HG02571 (cell line): Measurements from ENCODE around the gene C1QA.
"Not testable (repeated sequence)": the region's sequence is repeated elsewhere in the genome, so short reads cannot be mapped to it uniquely, and the experiment has no call there.

Experiments used
- ATAC-seq: cut with Tn5 transposase; IDR thresholded peaks from one replicate; pipeline ENCODE4 v1.9.1; 2021; ENCODE audit warnings: mild to moderate bottlenecking, moderate library complexity; ENCODE audit not compliant: unreplicated experiment

The C1QA gene

GRCh38 chr1:22639286-22639685, 2.9 kb downstream of the C1QA start:
- no peak for ATAC-seq

- no peak for ATAC-seq
Observed at GRCh38 chr1:22641247-22641646, 4.8 kb downstream of the C1QA start.

GRCh38 chr1:22641906-22642636, 5.6 kb downstream of the C1QA start:
- ATAC-seq = no peak

GRCh38 chr1:22643381-22643780, 7.0 kb downstream of the C1QA start, which contains the start of gene C1QC:
C1QC (plus strand) TSS chr1:22643633; CDS start chr1:22644024, 391 bp downstream.
- ATAC-seq = no peak

GRCh38 chr1:22643928-22644327, 7.5 kb downstream of the C1QA start:
- no peak for ATAC-seq

GRCh38 chr1:22645931-22646330, 9.5 kb downstream of the C1QA start:
- no peak for ATAC-seq

- no peak for ATAC-seq
Observed at GRCh38 chr1:22646384-22646783, 10.0 kb downstream of the C1QA start.

GRCh38 chr1:22650089-22650693, 13.8 kb downstream of the C1QA start:
- ATAC-seq = no peak

GRCh38 chr1:22651941-22652856, 15.8 kb downstream of the C1QA start:
- no peak for ATAC-seq

- ATAC-seq = no peak
Observed at GRCh38 chr1:22652881-22653316, 16.5 kb downstream of the C1QA start, which contains the start of gene C1QB. C1QB (plus strand) TSS chr1:22653236; CDS start chr1:22659463, 6,227 bp downstream.

GRCh38 chr1:22654692-22655091, 18.3 kb downstream of the C1QA start:
- ATAC-seq = no peak

- ATAC-seq = no peak
Observed at GRCh38 chr1:22658385-22659163, 22.1 kb downstream of the C1QA start.

GRCh38 chr1:22660716-22661241, 24.4 kb downstream of the C1QA start:
- ATAC-seq = no peak

GRCh38 chr1:22661880-22662279, 25.5 kb downstream of the C1QA start:
- no peak for ATAC-seq

- ATAC-seq = no peak
Observed at GRCh38 chr1:22662318-22662717, 25.9 kb downstream of the C1QA start.

- ATAC-seq = no peak
Observed at GRCh38 chr1:22662986-22663408, 26.6 kb downstream of the C1QA start.

GRCh38 chr1:22665752-22666151, 29.3 kb downstream of the C1QA start:
- no peak for ATAC-seq

- no peak for ATAC-seq
Observed at GRCh38 chr1:22666412-22666811, 30.0 kb downstream of the C1QA start.

GRCh38 chr1:22668840-22669239, 32.4 kb downstream of the C1QA start:
- not testable (repeated sequence) for ATAC-seq

- no peak for ATAC-seq
Observed at GRCh38 chr1:22670352-22670975, 34.0 kb downstream of the C1QA start.
